ENCODE results near the gene CSMD2.

DNA sequence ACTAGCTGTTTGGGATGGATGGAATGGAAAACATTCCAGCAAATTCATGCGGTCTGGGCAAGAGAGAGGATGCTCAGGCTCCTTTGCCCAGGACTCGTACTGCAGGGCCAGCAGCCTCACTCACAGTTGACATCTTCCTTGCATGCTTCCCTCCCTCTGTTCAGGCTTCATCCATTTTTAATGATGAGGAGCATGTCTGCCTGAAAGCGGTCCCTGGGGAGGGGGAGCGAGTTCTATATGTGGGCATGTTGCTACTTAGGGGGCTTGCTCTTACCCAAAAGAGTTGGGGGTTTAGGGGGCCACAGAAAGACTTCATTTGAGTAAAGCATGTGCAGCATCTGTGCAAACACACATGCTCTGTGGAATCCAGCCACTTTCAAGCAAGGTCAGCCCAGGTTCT lies 203.0 kb downstream of the CSMD2 start:
- TF ChIP-seq, protein P1, sequence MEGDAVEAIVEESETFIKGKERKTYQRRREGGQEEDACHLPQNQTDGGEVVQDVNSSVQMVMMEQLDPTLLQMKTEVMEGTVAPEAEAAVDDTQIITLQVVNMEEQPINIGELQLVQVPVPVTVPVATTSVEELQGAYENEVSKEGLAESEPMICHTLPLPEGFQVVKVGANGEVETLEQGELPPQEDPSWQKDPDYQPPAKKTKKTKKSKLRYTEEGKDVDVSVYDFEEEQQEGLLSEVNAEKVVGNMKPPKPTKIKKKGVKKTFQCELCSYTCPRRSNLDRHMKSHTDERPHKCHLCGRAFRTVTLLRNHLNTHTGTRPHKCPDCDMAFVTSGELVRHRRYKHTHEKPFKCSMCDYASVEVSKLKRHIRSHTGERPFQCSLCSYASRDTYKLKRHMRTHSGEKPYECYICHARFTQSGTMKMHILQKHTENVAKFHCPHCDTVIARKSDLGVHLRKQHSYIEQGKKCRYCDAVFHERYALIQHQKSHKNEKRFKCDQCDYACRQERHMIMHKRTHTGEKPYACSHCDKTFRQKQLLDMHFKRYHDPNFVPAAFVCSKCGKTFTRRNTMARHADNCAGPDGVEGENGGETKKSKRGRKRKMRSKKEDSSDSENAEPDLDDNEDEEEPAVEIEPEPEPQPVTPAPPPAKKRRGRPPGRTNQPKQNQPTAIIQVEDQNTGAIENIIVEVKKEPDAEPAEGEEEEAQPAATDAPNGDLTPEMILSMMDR (IDR thresholded peaks at IDR 0.05; ENCODE audit: low read depth, low read length): no peak
- no peak for TF ChIP-seq EZH2phosphoT487 (IDR thresholded peaks at IDR 0.05; ENCODE audit: low read depth)
